HCT116 (cell line): ENCODE results near the gene TNNI2. TPM values are rescaled to one million over a fixed set of nuclear protein-coding genes. Genes with fewer than 3 reads are reported as not detected.
A peak's percentile ranks its signal among the peaks of the same experiment; 100 is the strongest.

Experiments used
- ATAC-seq: fragments of 200-7000 bp; cut with Tn5 transposase; 2 replicates; pipeline ENCODE4 v1.9.1; 2020; ENCODE audit warnings: mild to moderate bottlenecking, moderate library complexity
- Bru-seq: library from RNA; stranded (reverse); fragments of 400-500 nt; gene quantifications from one replicate; lab custom pipeline; 2021; lab: Mats Ljungman, UMichigan
- BruChase-seq, 2 experiments: library from RNA; stranded (reverse); fragments of 400-500 nt; gene quantifications; one replicate each; lab custom pipeline; 2021; lab: Mats Ljungman, UMichigan
- BruUV-seq: library from RNA; stranded (reverse); fragments of 400-500 nt; replicated peaks from 2 replicates; lab custom pipeline; 2021; lab: Mats Ljungman, UMichigan
- CTCF ChIA-PET: fragments of 300-600 bp; sonication (Branson Sonifier 250); formaldehyde crosslinking; loops from one replicate; lab custom pipeline; 2021; ENCODE audit warnings: antibody characterized with exemption; lab: Charles Lee
- POLR2A ChIA-PET: fragments of 300-600, 350-600 bp; sonication (Branson Sonifier 250); formaldehyde crosslinking; loops from one replicate; lab custom pipeline; 2021; ENCODE audit warnings: antibody characterized with exemption; lab: Charles Lee
- RAD21 ChIA-PET, 2 experiments: fragments of 300-600 bp; sonication (Branson Sonifier 250); formaldehyde crosslinking; loops; one replicate each; lab custom pipeline; 2023; ENCODE audit warnings: low total read pairs in 2 of 2; ENCODE audit not compliant: uncharacterized antibody in 2 of 2, unreplicated experiment in 2 of 2, low non-redundant PET in 1 of 2; lab: Charles Lee
- DNase-seq: peaks from one replicate; pipeline ENCODE4 v3.0.0-alpha.2; 2010; ENCODE audit warnings: low read depth, low spot score
- H2AFZ ChIP-seq: fragments of 200-600 bp; shearing (Covaris generic), sonication (generic); 2 replicates; pipeline ENCODE4 v1.6.1; 2017; ENCODE audit warnings: low read depth, mixed run types, mixed read lengths, antibody characterized with exemption, low read length; ENCODE audit not compliant: poor library complexity, severe bottlenecking
- H3K27ac ChIP-seq: 2 replicates; pipeline ENCODE4 v1.5.1; 2012; ENCODE audit warnings: low read depth, low read length
- H3K27me3 ChIP-seq: fragments of 200-600 bp; sonication (generic); 2 replicates; pipeline ENCODE4 v1.6.1; 2016; ENCODE audit warnings: mixed run types, low read length, mixed read lengths; ENCODE audit not compliant: insufficient read depth
- H3K36me3 ChIP-seq, 2 experiments: fragments of 200-500 bp in 1 of 2; fragments of 200-600 bp in 1 of 2; sonication (Bioruptor generic) in 1 of 2; sonication (generic) in 1 of 2; 2 replicates each; pipeline versions ENCODE4 v1.5.1 to v1.6.1; 2014 to 2016; ENCODE audit warnings: low read length in 2 of 2, inconsistent platforms in 1 of 2, mixed read lengths in 1 of 2, mixed run types in 1 of 2; ENCODE audit not compliant: insufficient read depth in 2 of 2, control insufficient read depth in 1 of 2
- H3K4me1 ChIP-seq, 2 experiments: fragments of 200-600 bp in 1 of 2; sonication (generic) in 1 of 2; 2 replicates each; pipeline versions ENCODE4 v1.5.1 to v1.6.1; 2012 to 2017; ENCODE audit warnings: low read length in 2 of 2, inconsistent platforms in 1 of 2, mild to moderate bottlenecking in 1 of 2, mixed read lengths in 1 of 2, mixed run types in 1 of 2, moderate library complexity in 1 of 2; ENCODE audit not compliant: insufficient read depth in 2 of 2, control insufficient read depth in 1 of 2
- H3K4me2 ChIP-seq: fragments of 200-600 bp; sonication (generic); 2 replicates; pipeline ENCODE4 v1.6.1; 2017; ENCODE audit warnings: mixed run types, low read length, mixed read lengths
- H3K4me3 ChIP-seq, 2 experiments: fragments of 200-600 bp in 1 of 2; sonication (generic) in 1 of 2; replicated peaks in 1 of 2; 2 replicates each; pipeline ENCODE4 v1.5.1; 2011 to 2016; ENCODE audit warnings: low read length in 2 of 2, control low read depth in 1 of 2, low read depth in 1 of 2, mild to moderate bottlenecking in 1 of 2, mixed read lengths in 1 of 2, mixed run types in 1 of 2
- H3K79me2 ChIP-seq: fragments of 200-600 bp; sonication (generic); 2 replicates; pipeline ENCODE4 v1.6.1; 2017; ENCODE audit warnings: mild to moderate bottlenecking, mixed run types, low read length, moderate library complexity, mixed read lengths; ENCODE audit not compliant: insufficient read depth
- H3K9ac ChIP-seq: fragments of 200-600 bp; sonication (generic); 2 replicates; pipeline ENCODE4 v1.6.1; 2016; ENCODE audit warnings: low read length, mixed read lengths
- H3K9me2 ChIP-seq: fragments of 200-600 bp; sonication (generic), shearing (Covaris generic); 2 replicates; pipeline ENCODE4 v1.6.1; 2017; ENCODE audit warnings: mixed run types, mild to moderate bottlenecking, moderate library complexity; ENCODE audit not compliant: insufficient read depth
- H3K9me3 ChIP-seq, 2 experiments: fragments of 200-500 bp in 1 of 2; fragments of 200-600 bp in 1 of 2; sonication (Bioruptor generic) in 1 of 2; sonication (generic) in 1 of 2; 2 replicates each; pipeline ENCODE4 v1.6.1; 2014 to 2017; ENCODE audit warnings: low read length in 2 of 2, mixed read lengths in 2 of 2, inconsistent platforms in 1 of 2, low read depth in 1 of 2, mild to moderate bottlenecking in 1 of 2, mixed run types in 1 of 2, moderate library complexity in 1 of 2; ENCODE audit not compliant: control insufficient read depth in 1 of 2, insufficient read depth in 1 of 2
- H4K20me1 ChIP-seq: fragments of 200-600 bp; sonication (generic), shearing (Covaris generic); 2 replicates; pipeline ENCODE4 v1.6.1; 2017; ENCODE audit warnings: mixed run types, mild to moderate bottlenecking, moderate library complexity; ENCODE audit not compliant: insufficient read depth
- EZH2 ChIP-seq: fragments of 200-600 bp; sonication (generic); IDR thresholded peaks from 2 replicates; pipeline ENCODE4 v1.6.1; 2017; ENCODE audit warnings: antibody characterized with exemption, mixed run types
- FOSL1 ChIP-seq: IDR thresholded peaks from 2 replicates; pipeline ENCODE4 v1.6.1; 2012; ENCODE audit warnings: low read depth
- JUND ChIP-seq: IDR thresholded peaks from 2 replicates; pipeline ENCODE4 v1.6.1; 2012
- POLR2A ChIP-seq: IDR thresholded peaks from 2 replicates; pipeline ENCODE4 v1.7.0; 2011; ENCODE audit warnings: borderline replicate concordance; ENCODE audit not compliant: insufficient read depth, insufficient read length; ENCODE audit errors: extremely low read depth
- RAD21 ChIP-seq: IDR thresholded peaks from 2 replicates; pipeline ENCODE4 v1.6.1; 2012; ENCODE audit warnings: low read depth, mild to moderate bottlenecking
- SIN3A ChIP-seq: IDR thresholded peaks from 2 replicates; pipeline ENCODE4 v1.6.1; 2012; ENCODE audit warnings: low read depth
- SP1 ChIP-seq: IDR thresholded peaks from 2 replicates; pipeline ENCODE4 v1.6.1; 2012; ENCODE audit warnings: low read depth
- SRF ChIP-seq: IDR thresholded peaks from 2 replicates; pipeline ENCODE4 v1.6.1; 2012; ENCODE audit warnings: low read depth
- YY1 ChIP-seq: IDR thresholded peaks from 2 replicates; pipeline ENCODE4 v1.6.1; 2011; ENCODE audit warnings: low read length, low read depth, moderate library complexity, mild to moderate bottlenecking; ENCODE audit not compliant: insufficient replicate concordance; ENCODE audit errors: extremely low read depth
- ZFX ChIP-seq: fragments of 450-650 bp; IDR thresholded peaks from 2 replicates; pipeline ENCODE4 v1.6.1; 2017
- ZNF274 ChIP-seq: fragments of 200-500 bp; sonication (Bioruptor generic); IDR thresholded peaks from 2 replicates; pipeline ENCODE4 v1.6.1; 2014; ENCODE audit warnings: mild to moderate bottlenecking, low read depth, low read length, inconsistent platforms
- intact Hi-C: fragments of 100-400 bp; cut with micrococcal nuclease; formaldehyde crosslinking; loops from 2 replicates; pipeline ENCODE4 v1.10.0; 2022
- long read RNA-seq: library from polyadenylated mRNA; unstranded; transcript quantifications from one replicate; pipeline ENCODE4 v2.0.0, GENCODE V29; 2021; ENCODE audit not compliant: unreplicated experiment
- polyA plus RNA-seq: library from polyadenylated mRNA; unstranded; fragments of >200 nt; gene quantifications from 2 replicates; pipeline ENCODE4 v1.2.1, GENCODE V29; 2012; ENCODE audit warnings: missing spikeins
- total RNA-seq: library from RNA; stranded (reverse); gene quantifications from one replicate; pipeline ENCODE4 v1.2.1, GENCODE V29; 2021; ENCODE audit not compliant: unreplicated experiment
- TF ChIP-seq, protein P1 (sequence below): IDR thresholded peaks from 2 replicates; pipeline ENCODE4 v1.6.1; 2012
- TF ChIP-seq, protein P2 (sequence below): IDR thresholded peaks from 2 replicates; pipeline ENCODE4 v1.6.1; 2012; ENCODE audit warnings: low read depth

The TNNI2 gene
- total RNA-seq (not detected), Bru-seq, nascent RNA (not detected), BruChase-seq, experiment 1, labeled RNA remaining after a 6-hour chase (not detected), BruChase-seq, experiment 2, labeled RNA remaining after a 2-hour chase (percentile 14 among the genes with signal in this experiment)
- 0.15 and 0.34 TPM in 2 replicates for polyA plus RNA-seq
- long read RNA-seq = 0 reads

DNA sequence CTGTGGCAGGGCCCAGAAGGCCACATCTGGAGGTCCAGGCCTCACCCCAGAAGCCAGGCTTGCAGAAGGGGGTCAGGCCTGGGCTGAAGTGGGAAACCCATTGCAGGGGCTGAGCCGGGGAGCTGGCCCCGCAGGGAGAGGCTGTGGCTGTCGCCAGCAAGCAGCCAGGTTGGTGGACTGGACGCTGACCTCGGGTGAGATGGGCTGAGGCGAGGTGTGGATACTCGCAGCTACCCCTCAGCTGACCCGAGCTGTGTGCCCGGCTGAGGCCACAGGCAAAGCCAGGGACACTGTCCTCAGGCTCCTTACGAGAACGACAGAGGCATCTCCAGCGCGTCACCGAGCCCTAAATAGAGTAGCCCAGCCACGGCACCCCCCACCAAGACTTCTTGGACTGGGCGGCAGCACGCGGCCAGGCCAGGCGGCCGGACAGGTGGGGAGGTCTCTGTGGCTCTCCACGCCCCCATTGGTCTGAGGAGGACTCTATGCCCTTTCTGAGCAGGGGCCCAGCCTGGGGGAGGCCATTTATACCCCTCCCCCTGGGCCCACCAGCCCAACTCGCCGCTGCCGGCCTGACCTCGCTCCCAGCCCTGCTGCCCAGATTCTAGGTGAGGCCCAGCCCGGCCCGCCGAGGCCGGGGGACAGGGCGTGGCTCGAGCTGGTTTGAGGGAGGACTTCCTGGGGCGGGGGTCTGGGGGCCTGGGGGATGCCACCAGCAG is at the start of gene TNNI2:
TNNI2 (plus strand) TSS at position 556 of the 719 bp plus-strand sequence. CDS start 716 bp downstream, outside the sequence.
- H3K9ac ChIP-seq = no peak within 1 kb of the TSS
- intact Hi-C loops = no loop called here
- ATAC-seq = no peak
- POLR2A ChIA-PET = no interaction called here
- no peak for DNase-seq
- no peak for TF ChIP-seq ZNF274
- TF ChIP-seq RAD21 = no peak
- no peak for TF ChIP-seq JUND
- TF ChIP-seq YY1 = no peak
- TF ChIP-seq, protein P1, sequence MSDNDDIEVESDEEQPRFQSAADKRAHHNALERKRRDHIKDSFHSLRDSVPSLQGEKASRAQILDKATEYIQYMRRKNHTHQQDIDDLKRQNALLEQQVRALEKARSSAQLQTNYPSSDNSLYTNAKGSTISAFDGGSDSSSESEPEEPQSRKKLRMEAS = no peak
- TF ChIP-seq SIN3A = no peak
- no peak for TF ChIP-seq EZH2
- no peak for TF ChIP-seq SP1
- TF ChIP-seq FOSL1 = no peak
- no peak for TF ChIP-seq SRF
- no peak for TF ChIP-seq POLR2A
- no peak for TF ChIP-seq ZFX
- TF ChIP-seq, protein P2, sequence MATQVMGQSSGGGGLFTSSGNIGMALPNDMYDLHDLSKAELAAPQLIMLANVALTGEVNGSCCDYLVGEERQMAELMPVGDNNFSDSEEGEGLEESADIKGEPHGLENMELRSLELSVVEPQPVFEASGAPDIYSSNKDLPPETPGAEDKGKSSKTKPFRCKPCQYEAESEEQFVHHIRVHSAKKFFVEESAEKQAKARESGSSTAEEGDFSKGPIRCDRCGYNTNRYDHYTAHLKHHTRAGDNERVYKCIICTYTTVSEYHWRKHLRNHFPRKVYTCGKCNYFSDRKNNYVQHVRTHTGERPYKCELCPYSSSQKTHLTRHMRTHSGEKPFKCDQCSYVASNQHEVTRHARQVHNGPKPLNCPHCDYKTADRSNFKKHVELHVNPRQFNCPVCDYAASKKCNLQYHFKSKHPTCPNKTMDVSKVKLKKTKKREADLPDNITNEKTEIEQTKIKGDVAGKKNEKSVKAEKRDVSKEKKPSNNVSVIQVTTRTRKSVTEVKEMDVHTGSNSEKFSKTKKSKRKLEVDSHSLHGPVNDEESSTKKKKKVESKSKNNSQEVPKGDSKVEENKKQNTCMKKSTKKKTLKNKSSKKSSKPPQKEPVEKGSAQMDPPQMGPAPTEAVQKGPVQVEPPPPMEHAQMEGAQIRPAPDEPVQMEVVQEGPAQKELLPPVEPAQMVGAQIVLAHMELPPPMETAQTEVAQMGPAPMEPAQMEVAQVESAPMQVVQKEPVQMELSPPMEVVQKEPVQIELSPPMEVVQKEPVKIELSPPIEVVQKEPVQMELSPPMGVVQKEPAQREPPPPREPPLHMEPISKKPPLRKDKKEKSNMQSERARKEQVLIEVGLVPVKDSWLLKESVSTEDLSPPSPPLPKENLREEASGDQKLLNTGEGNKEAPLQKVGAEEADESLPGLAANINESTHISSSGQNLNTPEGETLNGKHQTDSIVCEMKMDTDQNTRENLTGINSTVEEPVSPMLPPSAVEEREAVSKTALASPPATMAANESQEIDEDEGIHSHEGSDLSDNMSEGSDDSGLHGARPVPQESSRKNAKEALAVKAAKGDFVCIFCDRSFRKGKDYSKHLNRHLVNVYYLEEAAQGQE = no peak
- H3K4me2 ChIP-seq = no peak within 1 kb of the TSS
- no peaks in the 10 kb centered on the region for H3K79me2 ChIP-seq
- H3K27ac ChIP-seq = no peak within 1 kb of the TSS
- RAD21 ChIA-PET = interaction anchor here in 1 of 2 experiments (0.5 to 0.6 kb wide), 3 partner anchors 15 to 161 kb away, joined by 3 to 4 read pairs (median 3); no protein-coding TSS in a partner anchor
- no peaks in the 10 kb centered on the region for H3K36me3 ChIP-seq
- H3K9me3 ChIP-seq = no peaks in the 10 kb centered on the region
- H3K27me3 ChIP-seq = no peaks in the 10 kb centered on the region
- peaks cover 17 to 20% of the 10 kb centered on the region in 2 experiments for H3K4me1 ChIP-seq
- no peaks in the 10 kb centered on the region for H3K9me2 ChIP-seq
- BruUV-seq = no TSS peak
- CTCF ChIA-PET = interaction anchor here (1.4 to 1.5 kb wide), 2 partner anchors 44 to 313 kb away, joined by 4 to 8 read pairs; no protein-coding TSS in a partner anchor
- H2AFZ ChIP-seq = no peak within 1 kb of the TSS
- H3K4me3 ChIP-seq = no peak within 1 kb of the TSS
- H4K20me1 ChIP-seq = no peaks in the 10 kb centered on the region
